Left colon (tissue), 2 donors: ENCODE measurements around the gene RBMS2. TPM values are rescaled to one million over a fixed set of nuclear protein-coding genes. Genes with fewer than 3 reads are reported as not detected.
"Not testable (repeated sequence)": the region's sequence is repeated elsewhere in the genome, so short reads cannot be mapped to it uniquely, and the experiment has no call there.

Experiments
- ATAC-seq: fragments of 200-7000 bp; cut with Tn5 transposase; one replicate; pipeline ENCODE4 v1.9.1; 2020; ENCODE audit warnings: mild to moderate bottlenecking, moderate library complexity
- DNase-seq, 2 donors: peaks; one replicate each; pipeline ENCODE4 v3.0.0-alpha.2; 2020
- intact Hi-C, 2 donors: fragments of 100-400 bp; cut with DNase I in 1 of 2; cut with micrococcal nuclease in 1 of 2; formaldehyde crosslinking; loops; one replicate each; pipeline versions ENCODE4 v1.11.2 to v1.14.0; 2022; cut with DNase I, micrococcal nuclease
- total RNA-seq, 2 donors: library from RNA; stranded (reverse); fragmentation: NEBNext Ultra II Directional; extraction: Animal tissue kit (Norgen Biotek cat#: 25700); gene quantifications; one replicate each; pipeline ENCODE4 v1.2.1, GENCODE V29; 2021
- donor health status: DM: no; HTN: no; CAD: no.
- donor health status: DM: yes; HTN: yes; CAD: no.

The RBMS2 gene
- total RNA-seq, 2 donors from 2014 or later, result 33.9 to 40.2 TPM

DNA sequence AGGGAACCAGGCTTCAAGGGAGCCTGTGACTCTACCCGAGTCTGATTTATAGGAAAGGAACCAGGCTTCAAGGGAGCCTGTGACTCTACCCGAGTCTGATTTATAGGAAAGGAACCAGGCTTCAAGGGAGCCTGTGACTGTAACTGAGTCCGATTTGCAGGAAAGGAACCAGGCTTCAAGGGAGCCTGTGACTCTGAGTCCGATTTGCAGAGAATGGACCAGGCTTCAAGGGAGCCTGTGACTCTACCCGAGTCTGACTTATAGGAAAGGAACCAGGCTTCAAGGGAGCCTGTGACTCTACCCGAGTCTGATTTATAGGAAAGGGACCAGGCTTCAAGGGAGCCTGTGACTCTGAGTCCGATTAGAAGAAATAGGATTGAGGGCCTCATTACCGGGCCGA, 22.2 kb upstream of the RBMS2 start:
- intact Hi-C loops, ATAC-seq, DNase-seq: not testable (repeated sequence)

DNA sequence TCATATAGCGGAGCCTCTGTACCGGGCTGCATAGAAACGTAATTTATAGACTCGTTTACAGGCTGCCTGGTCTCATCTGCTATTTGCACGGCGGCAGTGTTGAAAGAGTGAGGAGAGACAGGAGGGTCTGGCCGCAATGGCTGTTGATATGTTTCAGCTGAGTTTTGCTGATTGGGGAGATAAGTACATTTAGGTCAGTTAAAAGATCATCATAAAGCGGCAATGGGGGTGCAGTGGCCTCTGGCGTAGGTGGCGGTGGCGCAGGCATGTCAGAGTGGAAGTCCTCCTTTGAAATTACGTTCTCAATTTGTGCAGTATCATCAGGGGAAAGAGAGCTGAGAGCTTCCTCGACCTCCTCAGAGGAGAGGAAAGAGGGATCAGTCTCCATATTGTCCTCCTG, 21.7 kb upstream of the RBMS2 start:
- ATAC-seq, intact Hi-C loops, DNase-seq: not testable (repeated sequence)

DNA sequence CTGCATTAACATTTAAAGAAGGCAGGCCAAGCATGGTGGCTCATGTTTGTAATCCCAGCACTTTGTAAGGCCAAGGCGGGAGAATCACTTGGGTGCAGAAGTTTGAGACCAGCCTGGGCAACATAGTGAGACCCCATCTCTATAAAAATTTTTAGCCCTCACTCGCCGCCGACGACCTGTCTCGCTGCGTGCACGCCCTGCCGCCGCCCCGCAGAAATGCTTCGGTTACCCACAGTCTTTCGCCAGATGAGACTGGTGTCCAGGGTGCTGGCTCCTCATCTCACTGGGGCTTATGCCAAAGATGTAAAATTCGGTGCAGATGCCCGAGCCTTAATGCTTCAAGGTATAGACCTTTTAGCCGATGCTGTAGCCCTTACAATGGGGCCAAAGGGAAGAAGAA, 10.8 kb upstream of the RBMS2 start:
- DNase-seq (no peak), ATAC-seq (no peak)
- intact Hi-C loops, result loop anchor here (5.0 to 10.0 kb wide), 2 partner anchors 62 to 64 kb away; no protein-coding TSS in a partner anchor

DNA sequence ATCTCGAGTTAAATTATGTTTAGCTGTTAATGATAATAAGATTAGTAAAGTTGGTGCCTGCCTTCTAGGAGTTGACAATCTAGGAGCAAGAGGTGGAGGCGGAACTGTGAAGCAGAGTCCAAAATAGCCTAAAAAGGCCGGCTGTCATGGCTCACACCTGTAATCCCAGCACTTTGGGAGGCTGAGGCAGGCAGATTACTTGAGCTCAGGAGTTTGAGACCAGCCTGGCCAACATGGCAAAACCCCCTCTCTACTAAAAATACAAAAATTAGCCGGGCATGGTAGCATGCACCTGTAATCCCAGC, 7.7 kb upstream of the RBMS2 start:
- DNase-seq, result not testable (repeated sequence)
- peak; percentile 8 for ATAC-seq

DNA sequence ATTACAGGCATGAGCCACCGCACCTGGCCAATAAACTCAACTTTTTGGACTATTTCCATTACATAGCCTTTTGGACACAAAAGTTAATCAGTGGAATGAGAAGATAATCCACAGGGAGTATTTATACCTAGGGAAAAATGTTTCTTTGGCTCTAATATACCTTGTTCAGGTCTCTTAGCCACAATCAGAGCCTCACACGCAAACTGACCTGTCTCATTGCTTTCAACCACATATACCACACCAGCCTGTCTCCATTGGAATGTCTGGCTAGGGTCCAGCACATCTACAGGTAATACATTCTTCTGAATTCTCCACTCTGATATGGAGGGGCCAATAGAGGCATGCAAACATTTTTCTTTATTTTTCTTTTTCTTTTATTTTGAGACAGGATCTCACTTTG, 3.8 kb upstream of the RBMS2 start:
- ATAC-seq, result no peak
- intact Hi-C loops, result loop anchor here in 1 of 2 donors (10.0 kb wide), 1 partner anchor 57 kb away; no protein-coding TSS in a partner anchor

More for the DNA sequence above, 7.7 kb upstream of the RBMS2 start:
- intact Hi-C loops, result loop anchor here (5.0 to 10.0 kb wide), 2 partner anchors 58 to 61 kb away; no protein-coding TSS in a partner anchor

DNA sequence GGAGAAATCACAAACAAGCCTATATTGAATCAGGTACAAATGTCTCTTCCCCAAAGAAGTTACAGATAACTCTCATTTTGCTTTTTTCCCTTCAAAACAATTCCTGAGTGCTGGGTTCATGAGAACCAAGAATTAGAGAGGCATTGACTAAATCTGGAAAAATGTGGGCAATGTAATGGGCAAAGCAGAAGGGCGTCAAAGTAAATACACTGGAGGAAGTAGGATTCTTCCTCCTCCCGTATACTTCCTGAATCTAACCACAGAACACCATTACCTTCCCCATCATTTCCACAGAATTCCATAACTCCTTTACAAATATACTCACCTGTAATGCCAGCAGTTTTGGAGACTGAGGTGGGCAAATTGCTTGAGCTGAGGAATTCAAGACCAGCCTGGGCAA, 3.0 kb upstream of the RBMS2 start:
- intact Hi-C loops, result loop anchor here in 1 of 2 donors (10.0 kb wide), 1 partner anchor 56 kb away; no protein-coding TSS in a partner anchor
- peak; percentile 21 for ATAC-seq
- DNase-seq, result no peak

More for the DNA sequence above, 3.8 kb upstream of the RBMS2 start:
- no peak for DNase-seq

DNA sequence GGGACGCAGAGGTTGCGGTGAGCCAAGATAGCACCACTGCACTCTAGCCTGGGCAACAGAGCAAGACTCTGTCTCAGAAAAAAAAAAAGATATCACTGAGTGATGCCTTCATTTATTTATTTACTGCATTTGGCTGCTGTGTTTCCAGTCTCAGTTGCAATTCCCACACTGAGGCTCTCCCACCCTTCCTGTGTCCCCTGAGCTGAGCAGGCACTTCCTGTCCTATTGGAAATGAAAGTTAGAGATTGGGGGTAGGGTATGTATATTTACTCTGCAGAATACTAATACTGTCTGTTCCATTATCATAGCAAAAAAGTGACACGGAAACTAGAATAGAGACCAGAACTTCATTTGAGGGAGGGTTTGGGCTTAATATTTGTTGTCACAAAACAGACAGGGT, 1.6 kb upstream of the RBMS2 start:
- DNase-seq (no peak), ATAC-seq (no peak)
- intact Hi-C loops, result loop anchor here in 1 of 2 donors (5.0 kb wide), 1 partner anchor 112 kb away; the partner anchor contains the start of gene BAZ2A

DNA sequence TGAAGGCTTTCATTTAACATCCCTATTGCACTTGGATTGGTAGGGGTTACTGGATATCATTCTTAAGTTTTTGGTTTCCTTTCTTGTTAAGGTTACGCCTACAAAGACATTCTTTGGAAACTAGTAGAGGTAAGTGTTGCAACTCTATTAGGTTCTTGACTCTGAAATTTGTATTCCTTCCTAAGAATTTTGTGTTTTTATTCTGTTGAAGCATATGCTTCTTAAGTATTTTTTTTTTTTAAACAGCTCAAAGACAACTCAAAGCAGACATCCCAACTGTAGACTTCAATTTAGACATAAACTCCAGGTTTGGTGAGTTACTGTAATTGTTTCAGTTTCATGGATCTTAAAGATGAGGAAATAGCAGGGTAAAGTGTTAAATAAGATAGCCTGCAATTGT, 1.1 kb upstream of the RBMS2 start:
- ATAC-seq (no peak), DNase-seq (no peak)
- intact Hi-C loops, result loop anchor here in 1 of 2 donors (5.0 kb wide), 1 partner anchor 112 kb away; the partner anchor contains the start of gene BAZ2A

DNA sequence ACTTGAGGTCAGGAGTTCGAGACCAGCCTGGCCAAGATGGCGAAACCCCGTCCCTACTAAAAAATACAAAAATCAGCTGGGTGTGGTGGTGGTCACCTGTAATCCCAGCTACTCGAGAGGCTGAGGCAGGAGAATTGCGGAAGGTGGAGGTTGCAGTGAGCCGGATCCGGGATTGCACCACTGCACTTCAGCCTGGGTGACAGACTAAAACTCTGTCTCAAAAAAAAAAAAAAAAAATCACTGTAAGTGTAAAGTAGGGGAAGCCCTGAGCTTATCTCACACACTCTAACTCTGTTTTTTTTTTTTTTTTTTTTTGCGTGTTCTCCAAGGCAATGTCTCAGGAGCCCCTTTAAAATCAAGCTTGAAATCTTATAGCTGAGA, 421 bp upstream of the RBMS2 start:
- no peak for DNase-seq
- peak; percentile 28 for ATAC-seq
- intact Hi-C loops, result loop anchor here in 1 of 2 donors (5.0 kb wide), 1 partner anchor 111 kb away; the partner anchor contains the start of gene BAZ2A

DNA sequence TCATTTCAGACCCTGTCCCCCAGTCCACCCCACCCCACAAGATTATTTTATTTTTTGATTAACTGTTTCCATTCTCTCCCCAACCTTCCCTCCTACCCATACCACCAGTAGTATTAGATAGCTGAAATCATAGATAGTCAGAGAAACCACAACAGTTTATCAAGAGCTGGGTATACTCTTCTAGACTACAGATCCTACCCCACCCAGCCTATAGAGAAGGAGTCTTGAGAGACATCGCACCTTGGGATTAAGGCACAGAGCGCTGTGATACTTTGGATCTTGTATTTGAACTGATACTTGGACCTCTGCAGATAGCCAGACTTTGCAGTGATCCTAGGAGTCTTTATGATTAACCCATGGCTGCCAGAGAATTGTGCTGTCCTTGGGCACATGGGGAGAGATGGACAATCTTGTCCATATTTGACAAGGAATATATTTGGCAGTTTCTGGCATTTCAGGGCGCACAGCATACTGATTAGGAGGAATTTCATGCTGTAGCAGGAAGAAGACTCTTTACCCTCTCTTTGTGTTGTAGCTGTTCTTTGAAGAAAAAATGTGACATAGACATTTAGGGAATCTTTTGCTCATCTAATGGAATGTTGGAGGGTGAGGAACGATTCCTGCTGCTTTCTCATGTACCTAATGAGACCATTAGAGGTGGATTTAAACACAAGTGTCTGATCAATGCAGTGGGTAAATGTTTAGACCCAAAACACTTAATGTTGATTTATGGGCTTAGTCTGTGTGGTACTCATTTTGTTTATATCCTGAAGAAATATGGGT, 982 bp downstream of the RBMS2 start:
- ATAC-seq (peak; percentile 42), DNase-seq (no peak)
- intact Hi-C loops, result loop anchor here in 1 of 2 donors (5.0 kb wide), 1 partner anchor 110 kb away; the partner anchor contains the start of gene BAZ2A

DNA sequence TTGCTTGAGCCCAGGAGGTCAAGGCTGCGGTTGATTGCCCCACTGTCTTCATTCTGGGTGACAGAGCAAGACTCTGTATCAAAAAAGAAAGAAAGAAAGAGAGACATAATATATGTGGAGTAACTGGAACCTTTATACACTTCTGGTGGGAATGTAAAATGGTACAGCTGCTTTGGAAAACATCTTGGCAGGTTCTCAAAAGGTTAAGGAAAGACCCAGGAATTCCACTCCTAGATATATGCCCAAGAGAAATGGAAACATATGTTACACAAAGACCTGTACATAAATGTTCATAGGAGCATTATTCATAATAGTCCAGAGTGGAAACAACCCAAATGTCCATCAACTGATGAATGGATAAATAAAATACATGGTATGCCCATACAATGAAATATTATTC, 7.2 kb downstream of the RBMS2 start:
- intact Hi-C loops, result no loop called here
- ATAC-seq, result no peak
- no peak for DNase-seq

DNA sequence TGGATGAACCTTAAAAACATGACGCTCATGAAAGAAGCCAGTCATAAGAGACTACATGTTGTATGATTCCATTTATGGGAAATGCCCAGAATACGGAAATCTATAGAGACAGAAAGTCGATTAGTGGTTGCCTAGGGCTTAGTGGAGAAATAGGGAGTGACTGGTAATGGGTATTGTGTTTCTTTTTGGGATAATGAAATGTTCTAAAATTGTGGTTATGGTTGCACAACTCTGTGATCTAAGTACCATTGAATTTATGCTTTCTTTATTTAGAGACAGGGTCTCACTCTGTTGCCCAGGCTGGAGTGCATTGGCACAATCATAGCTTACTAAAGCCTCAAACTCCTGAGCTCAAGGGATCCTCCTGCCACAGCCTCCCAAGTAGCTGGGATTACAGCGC, 8.0 kb downstream of the RBMS2 start:
- intact Hi-C loops, result no loop called here
- ATAC-seq, result no peak
- DNase-seq, result no peak

DNA sequence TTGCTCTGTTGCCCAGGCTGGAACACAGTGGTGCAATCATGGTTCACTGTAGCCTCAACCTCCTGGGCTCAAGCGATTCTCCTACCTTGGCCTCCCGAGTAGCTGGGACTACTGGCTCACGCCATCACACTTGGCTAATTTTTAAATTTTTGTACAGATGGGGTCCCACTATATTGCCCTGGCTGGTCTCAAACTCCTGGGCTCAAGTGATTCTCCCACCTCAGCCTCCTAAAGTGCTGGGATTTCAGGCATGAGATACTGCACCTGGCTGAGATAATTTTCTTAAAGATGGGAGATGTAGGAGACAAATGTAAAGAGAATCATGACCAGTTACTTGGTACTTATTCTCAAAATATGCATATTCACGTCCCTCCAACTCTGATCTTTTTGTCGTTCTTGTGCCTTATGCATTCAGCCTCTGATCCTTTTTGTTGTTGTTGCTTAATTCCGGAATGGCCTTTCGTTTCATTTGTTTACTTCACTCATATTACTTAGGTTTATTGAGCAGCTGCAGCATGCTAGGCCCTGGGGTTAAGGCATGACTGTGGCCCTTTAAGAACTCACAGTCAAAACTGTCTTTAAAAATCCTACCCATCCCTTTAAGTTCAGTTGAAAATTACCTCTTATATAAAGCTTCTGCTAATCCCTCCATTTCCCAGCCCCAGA, 8.9 kb downstream of the RBMS2 start:
- intact Hi-C loops, result no loop called here
- no peak for ATAC-seq
- no peak for DNase-seq

DNA sequence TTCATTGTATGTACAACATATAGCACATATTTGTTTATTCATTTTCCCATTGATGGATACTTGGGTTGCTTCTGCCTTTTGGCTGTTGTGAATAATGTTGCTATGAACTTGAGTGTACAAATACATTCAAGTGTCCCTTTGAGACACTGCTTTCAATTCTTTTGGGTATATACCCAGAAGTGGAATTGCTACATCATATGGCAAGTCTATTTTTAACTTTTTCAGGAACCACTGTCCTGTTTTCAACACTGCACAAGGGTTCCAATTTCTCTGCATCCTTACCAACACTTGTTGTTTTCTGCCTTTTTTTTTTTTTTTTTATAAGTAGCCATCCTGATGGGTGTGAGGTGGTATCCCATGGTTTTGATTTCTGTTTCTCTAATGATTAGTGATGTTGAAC, 15.9 kb downstream of the RBMS2 start:
- DNase-seq, result no peak

DNA sequence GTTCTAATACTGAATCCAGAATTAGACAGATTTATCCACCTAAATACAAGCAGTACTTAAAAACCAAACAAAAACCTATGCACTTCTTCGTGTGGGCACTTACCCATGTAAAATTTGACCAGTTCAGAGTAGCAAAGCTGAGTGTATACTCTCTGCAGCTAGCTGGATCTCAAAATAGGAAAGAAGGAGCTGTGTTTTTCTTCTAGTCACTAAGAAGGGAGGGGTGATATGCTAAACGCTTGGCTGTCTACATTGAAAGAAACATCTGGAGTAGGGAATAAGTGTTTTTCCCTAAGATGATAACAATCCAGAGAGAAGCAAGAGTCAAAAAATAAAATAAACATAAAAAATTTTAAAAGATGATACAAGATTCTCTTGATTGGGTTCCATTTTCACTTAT, 20.0 kb downstream of the RBMS2 start:
- intact Hi-C loops, result no loop called here
- ATAC-seq (no peak), DNase-seq (no peak)

More for the DNA sequence above, 15.9 kb downstream of the RBMS2 start:
- ATAC-seq, result no peak
- intact Hi-C loops, result no loop called here

DNA sequence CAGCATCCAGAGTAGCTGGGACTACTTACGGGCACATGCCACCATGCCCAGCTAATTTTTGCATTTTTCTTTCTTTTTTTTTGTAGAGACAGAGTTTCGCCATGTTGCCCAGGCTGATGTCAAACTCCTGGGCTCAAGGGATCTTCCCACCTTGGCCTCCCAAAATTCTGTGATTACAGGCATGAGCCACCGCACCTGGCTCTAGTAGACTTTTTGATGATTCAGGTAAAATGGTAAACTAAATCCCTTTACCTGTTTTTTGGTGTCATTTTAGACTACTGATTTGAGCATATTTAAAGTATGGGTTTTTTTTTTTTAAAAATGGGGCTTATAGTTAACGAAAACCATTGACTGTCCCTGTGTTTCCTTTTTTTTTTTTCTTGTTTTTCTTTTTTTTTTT, 20.5 kb downstream of the RBMS2 start:
- no peak for DNase-seq
- no peak for ATAC-seq
- intact Hi-C loops, result no loop called here

DNA sequence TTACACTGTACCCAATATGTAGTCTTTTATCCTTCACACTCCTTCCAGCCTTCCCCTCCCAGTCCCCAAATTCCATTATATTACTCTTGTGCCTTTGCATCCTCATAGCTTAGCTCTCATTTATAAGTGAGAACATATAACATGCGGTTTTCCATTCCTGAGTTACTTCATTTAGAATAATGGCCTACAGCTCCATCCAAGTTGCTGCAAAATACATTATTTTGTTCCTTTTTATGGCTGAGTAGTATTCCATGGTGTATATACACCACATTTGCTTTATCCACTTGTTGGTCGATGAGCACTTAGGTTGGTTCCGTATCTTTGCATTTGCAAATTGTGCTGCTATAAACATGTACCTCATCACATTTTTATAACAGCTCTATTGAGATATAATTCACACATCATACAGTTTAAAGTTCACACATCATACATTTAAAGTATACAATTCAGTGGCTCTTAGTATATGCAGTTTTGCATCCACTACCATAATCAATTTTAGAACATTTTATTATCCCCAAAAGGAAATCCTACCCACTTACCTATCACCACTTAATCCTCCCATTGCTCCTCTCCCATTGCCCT, 23.5 kb downstream of the RBMS2 start:
- intact Hi-C loops, result no loop called here
- DNase-seq, result no peak
- ATAC-seq, result peak; percentile 59

DNA sequence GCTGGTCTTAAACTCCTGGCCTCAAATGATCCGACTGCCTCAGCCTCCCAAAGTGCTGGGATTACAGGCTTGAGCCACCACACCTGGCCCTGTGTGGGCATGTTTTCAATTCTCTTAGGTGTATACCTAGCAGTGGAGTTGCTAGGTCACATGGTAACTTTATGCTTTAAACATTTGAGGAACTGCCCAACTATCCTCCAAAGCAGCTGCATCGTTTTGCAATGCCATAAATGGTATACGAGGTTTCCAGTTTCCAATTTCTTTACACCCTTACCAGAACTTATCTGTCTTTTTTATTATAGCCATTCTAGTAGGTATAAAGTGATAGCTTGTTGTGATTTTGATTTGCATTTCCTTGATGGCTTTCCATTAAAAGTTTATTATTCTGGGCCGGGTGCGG, 25.1 kb downstream of the RBMS2 start:
- intact Hi-C loops, result no loop called here
- ATAC-seq, result peak; percentile 89
- DNase-seq, result no peak

DNA sequence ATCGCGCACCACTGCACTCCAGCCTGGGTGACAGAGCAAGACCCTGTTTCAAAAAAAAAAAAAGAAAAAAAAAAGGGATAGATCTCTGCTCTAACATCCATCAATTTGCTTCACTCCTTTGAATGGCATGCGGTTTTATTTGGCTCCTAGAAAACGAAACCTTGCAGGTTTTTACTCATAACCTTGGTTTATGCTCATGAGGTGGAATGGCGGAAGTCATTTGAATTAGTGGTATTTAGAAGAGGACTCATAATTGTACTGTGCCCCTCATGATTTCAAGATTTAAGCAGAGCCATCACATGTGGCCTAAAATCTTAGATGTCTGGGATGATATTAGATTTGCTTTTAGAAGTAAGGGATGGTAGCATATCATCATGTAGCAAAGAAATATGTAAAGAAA, 29.4 kb downstream of the RBMS2 start:
- ATAC-seq (no peak), DNase-seq (no peak)
- intact Hi-C loops, result no loop called here
